Amniotic epithelial cell (primary cell): ENCODE results near the gene NELL1.
A peak's percentile ranks its signal among the peaks of the same experiment; 100 is the strongest.

Experiments
- DNase-seq: peaks from one replicate; pipeline ENCODE4 v3.0.0-alpha.2; 2010; ENCODE audit warnings: low read depth

NELL1 gene

GRCh38 chr11:21489416-21490115, 820.2 kb downstream of the NELL1 start:
- DNase-seq, result no peak

GRCh38 chr11:21492931-21493330, 823.5 kb downstream of the NELL1 start:
- no peak for DNase-seq

- no peak for DNase-seq
Observed at GRCh38 chr11:21494946-21495345, 825.6 kb downstream of the NELL1 start.

GRCh38 chr11:21495879-21496278, 826.5 kb downstream of the NELL1 start:
- no peak for DNase-seq

- no peak for DNase-seq
Observed at GRCh38 chr11:21501245-21501644, 831.9 kb downstream of the NELL1 start.

- no peak for DNase-seq
Observed at GRCh38 chr11:21505070-21505469, 835.7 kb downstream of the NELL1 start.

GRCh38 chr11:21511835-21512440, 842.6 kb downstream of the NELL1 start:
- peak; percentile 1 for DNase-seq

GRCh38 chr11:21514316-21514715, 844.9 kb downstream of the NELL1 start:
- no peak for DNase-seq

- DNase-seq, result no peak
Observed at GRCh38 chr11:21520244-21520643, 850.9 kb downstream of the NELL1 start.

GRCh38 chr11:21529187-21529586, 859.8 kb downstream of the NELL1 start:
- DNase-seq, result no peak

GRCh38 chr11:21534288-21534687, 864.9 kb downstream of the NELL1 start:
- no peak for DNase-seq

GRCh38 chr11:21537980-21538379, 868.6 kb downstream of the NELL1 start:
- no peak for DNase-seq

GRCh38 chr11:21541187-21541751, 871.9 kb downstream of the NELL1 start:
- DNase-seq, result no peak

- DNase-seq, result no peak
Observed at GRCh38 chr11:21543901-21544300, 874.5 kb downstream of the NELL1 start.

GRCh38 chr11:21545699-21546098, 876.3 kb downstream of the NELL1 start:
- DNase-seq, result no peak

GRCh38 chr11:21546703-21547102, 877.3 kb downstream of the NELL1 start:
- DNase-seq, result no peak

GRCh38 chr11:21552911-21553310, 883.5 kb downstream of the NELL1 start:
- no peak for DNase-seq

GRCh38 chr11:21553795-21554194, 884.4 kb downstream of the NELL1 start:
- DNase-seq, result no peak

GRCh38 chr11:21554284-21554683, 884.9 kb downstream of the NELL1 start:
- no peak for DNase-seq

- no peak for DNase-seq
Observed at GRCh38 chr11:21556926-21557325, 887.5 kb downstream of the NELL1 start.

GRCh38 chr11:21560466-21560975, 891.1 kb downstream of the NELL1 start:
- no peak for DNase-seq

- DNase-seq, result no peak
Observed at GRCh38 chr11:21561581-21561980, 892.2 kb downstream of the NELL1 start.

GRCh38 chr11:21564095-21564494, 894.7 kb downstream of the NELL1 start:
- no peak for DNase-seq
